ENCODE measurements around the gene WARS2. TPM values are rescaled to one million over a fixed set of nuclear protein-coding genes. Genes with fewer than 3 reads are reported as not detected.

WARS2 gene
- total RNA-seq, 1 experiment from 2014 or later: 17.6 TPM

GRCh38 chr1:119001181-119002027, 139.0 kb downstream of the WARS2 start:
- POLR2A ChIA-PET (ENCODE audit: unreplicated experiment): interaction anchor here (0.5 kb wide), 1 partner anchor 334 kb away, joined by 3 read pairs; no protein-coding TSS in a partner anchor
- Histone ChIP-seq H3K79me2 (ENCODE audit: low read depth) (no peaks in the 10 kb centered on the region), H3K4me2 (peak overlapping the region; percentile 71), H2AFZ (peak overlapping the region; percentile 69), H3K4me1 (replicated peaks; ENCODE audit: insufficient read depth) (peaks cover 13% of the 10 kb centered on the region), H4K20me1 (ENCODE audit: insufficient read depth) (no peaks in the 10 kb centered on the region), H3K27ac (peak overlapping the region; percentile 63), H3K9me3 (ENCODE audit: insufficient read depth, low read depth) (no peaks in the 10 kb centered on the region), H3K9me2 (ENCODE audit: insufficient read depth) (no peaks in the 10 kb centered on the region), H3K36me3 (ENCODE audit: low read depth) (no peaks in the 10 kb centered on the region), H3K4me3 (peak overlapping the region; percentile 41; the same call in 1 of the 2 replicates), H3K27me3 (ENCODE audit: insufficient read depth, low read depth) (0 out of 2 replicates have a peak, but pooled peaks cover 4% of the 10 kb centered on the region), H3F3A (ENCODE audit: insufficient read depth, low read depth) (no peaks in the 10 kb centered on the region)
- CTCF ChIA-PET: interaction anchor here (0.6 kb wide), 1 partner anchor 327 kb away, joined by 4 read pairs; no protein-coding TSS in a partner anchor
- TF ChIP-seq CTCF (conservative IDR thresholded peaks at IDR 0.05) (0 out of 2 replicates have a peak, but pooled peaks have one; percentile 37), EZH2 (IDR thresholded peaks at IDR 0.05; ENCODE audit: low read depth) (no peak)
- intact Hi-C loops (cut with micrococcal nuclease; ENCODE audit: unreplicated experiment): loop anchor here (5.0 to 10.0 kb wide), 2 partner anchors 141 to 273 kb away; partner anchors contain the start of gene WARS2
- no TSS peak for BruUV-seq (replicated peaks)
- peak; percentile 33 to 40 for DNase-seq

- TF ChIP-seq EZH2 (IDR thresholded peaks at IDR 0.05; ENCODE audit: low read depth) (no peak), CTCF (conservative IDR thresholded peaks at IDR 0.05) (no peak)
- Histone ChIP-seq H3K9me3 (ENCODE audit: insufficient read depth, low read depth) (no peaks in the 10 kb centered on the region), H3K36me3 (ENCODE audit: low read depth) (no peaks in the 10 kb centered on the region), H3K4me3 (peak overlapping the region; percentile 40; the same call in 1 of the 2 replicates), H2AFZ (no peak overlapping the region), H3F3A (ENCODE audit: insufficient read depth, low read depth) (no peaks in the 10 kb centered on the region), H4K20me1 (ENCODE audit: insufficient read depth) (no peaks in the 10 kb centered on the region), H3K4me2 (peak overlapping the region; percentile 71), H3K27ac (no peak overlapping the region), H3K4me1 (replicated peaks; ENCODE audit: insufficient read depth) (peaks cover 13% of the 10 kb centered on the region), H3K9me2 (ENCODE audit: insufficient read depth) (no peaks in the 10 kb centered on the region), H3K27me3 (ENCODE audit: insufficient read depth, low read depth) (peaks cover 4% of the 10 kb centered on the region; the same call in 1 of the 2 replicates), H3K79me2 (ENCODE audit: low read depth) (no peaks in the 10 kb centered on the region)
- no peak for DNase-seq
- ChIA-PET POLR2A (ENCODE audit: unreplicated experiment) (no interaction called here), CTCF (interaction anchor here (0.6 kb wide), 1 partner anchor 344 kb away, joined by 3 read pairs; no protein-coding TSS in a partner anchor)
- BruUV-seq (replicated peaks): no TSS peak
- intact Hi-C loops (cut with micrococcal nuclease; ENCODE audit: unreplicated experiment): loop anchor here (5.0 to 10.0 kb wide), 2 partner anchors 142 to 274 kb away; partner anchors contain the start of gene WARS2
Measured at GRCh38 chr1:119000371-119001180, 139.9 kb downstream of the WARS2 start.

All from PC-9 (cell line).